ENCODE data around the gene ANKS6. TPM values are rescaled to one million over a fixed set of nuclear protein-coding genes. Genes with fewer than 3 reads are reported as not detected.

ANKS6 gene
- total RNA-seq, 3 donors from 2014 or later: 5.6 to 23.3 (median 17.3) TPM

GRCh38 chr9:98838155-98838867 lies 42.0 kb upstream of the ANKS6 start:
- Histone ChIP-seq H3K36me3 (no peaks in the 10 kb centered on the region), H3K27ac (no peak overlapping the region), H3K9me3 (no peaks in the 10 kb centered on the region), H3K4me3 (no peak overlapping the region), H3K27me3 (no peaks in the 10 kb centered on the region), H3K4me1 (no peaks in the 10 kb centered on the region)
- intact Hi-C loops (cut with DNase I; ENCODE audit: low total_unique reads): no loop called here
- no peak for TF ChIP-seq CTCF (IDR thresholded peaks at IDR 0.05)
- no peak for TF ChIP-seq POLR2A (IDR thresholded peaks at IDR 0.05)
- no peak for TF ChIP-seq POLR2AphosphoS5 (IDR thresholded peaks at IDR 0.05)
- no peak for DNase-seq (ENCODE audit: low spot score in 2 of 2)

- no peaks in the 10 kb centered on the region for H3K36me3 ChIP-seq
- H3K9me3 ChIP-seq: no peaks in the 10 kb centered on the region
- H3K27me3 ChIP-seq: no peaks in the 10 kb centered on the region
- H3K4me3 ChIP-seq: no peak overlapping the region
- no peak for TF ChIP-seq POLR2AphosphoS5 (IDR thresholded peaks at IDR 0.05)
- no peak for TF ChIP-seq CTCF (IDR thresholded peaks at IDR 0.05)
- TF ChIP-seq POLR2A (IDR thresholded peaks at IDR 0.05): no peak
- no peak for DNase-seq (ENCODE audit: low spot score in 2 of 2)
- intact Hi-C loops (cut with DNase I; ENCODE audit: low total_unique reads): no loop called here
- no peak overlapping the region for H3K27ac ChIP-seq
- H3K4me1 ChIP-seq: no peaks in the 10 kb centered on the region
Observed at GRCh38 chr9:98837516-98837915, 41.2 kb upstream of the ANKS6 start.

GRCh38 chr9:98836206-98836605 lies 39.9 kb upstream of the ANKS6 start:
- H3K36me3 ChIP-seq: no peaks in the 10 kb centered on the region

GRCh38 chr9:98834386-98834785 lies 38.0 kb upstream of the ANKS6 start:
- DNase-seq (ENCODE audit: low spot score in 2 of 2): no peak
- no peaks in the 10 kb centered on the region for H3K9me3 ChIP-seq
- intact Hi-C loops (cut with DNase I; ENCODE audit: low total_unique reads): no loop called here
- H3K36me3 ChIP-seq: no peaks in the 10 kb centered on the region
- no peak for TF ChIP-seq POLR2AphosphoS5 (IDR thresholded peaks at IDR 0.05)
- no peak for TF ChIP-seq CTCF (IDR thresholded peaks at IDR 0.05)
- no peak for TF ChIP-seq POLR2A (IDR thresholded peaks at IDR 0.05)
- H3K4me1 ChIP-seq: no peaks in the 10 kb centered on the region
- H3K27me3 ChIP-seq: no peaks in the 10 kb centered on the region
- H3K27ac ChIP-seq: peak overlapping the region in 1 of 2 donors; percentile 2
- H3K4me3 ChIP-seq: no peak overlapping the region

More at GRCh38 chr9:98836206-98836605, 39.9 kb upstream of the ANKS6 start:
- no peak for TF ChIP-seq CTCF (IDR thresholded peaks at IDR 0.05)
- TF ChIP-seq POLR2AphosphoS5 (IDR thresholded peaks at IDR 0.05): no peak
- no peak for TF ChIP-seq POLR2A (IDR thresholded peaks at IDR 0.05)
- no peaks in the 10 kb centered on the region for H3K9me3 ChIP-seq
- no peaks in the 10 kb centered on the region for H3K4me1 ChIP-seq
- H3K27me3 ChIP-seq: no peaks in the 10 kb centered on the region
- no peak for DNase-seq (ENCODE audit: low spot score in 2 of 2)
- no peak overlapping the region for H3K4me3 ChIP-seq
- peak overlapping the region in 1 of 2 donors; percentile 66 for H3K27ac ChIP-seq
- intact Hi-C loops (cut with DNase I; ENCODE audit: low total_unique reads): no loop called here

GRCh38 chr9:98833090-98833956 lies 37.0 kb upstream of the ANKS6 start:
- DNase-seq (ENCODE audit: low spot score in 2 of 2): no peak
- no peaks in the 10 kb centered on the region for H3K9me3 ChIP-seq
- H3K4me3 ChIP-seq: no peak overlapping the region
- no peak overlapping the region for H3K27ac ChIP-seq
- TF ChIP-seq POLR2AphosphoS5 (IDR thresholded peaks at IDR 0.05): no peak
- no peak for TF ChIP-seq POLR2A (IDR thresholded peaks at IDR 0.05)
- TF ChIP-seq CTCF (IDR thresholded peaks at IDR 0.05): no peak
- intact Hi-C loops (cut with DNase I; ENCODE audit: low total_unique reads): no loop called here
- H3K36me3 ChIP-seq: no peaks in the 10 kb centered on the region
- no peaks in the 10 kb centered on the region for H3K27me3 ChIP-seq
- no peaks in the 10 kb centered on the region for H3K4me1 ChIP-seq

Data from breast epithelium (tissue), 4 donors.